CD4-positive, alpha-beta T cell treated with Interleukin-17A for 1 hour (primary cell): ENCODE data around the gene EPO.
"Not testable (repeated sequence)": the region's sequence is repeated elsewhere in the genome, so short reads cannot be mapped to it uniquely, and the experiment has no call there.

Experiments used
- DNase-seq: peaks from one replicate; pipeline ENCODE4 v3.0.0-alpha.2; 2020

Gene EPO

DNA sequence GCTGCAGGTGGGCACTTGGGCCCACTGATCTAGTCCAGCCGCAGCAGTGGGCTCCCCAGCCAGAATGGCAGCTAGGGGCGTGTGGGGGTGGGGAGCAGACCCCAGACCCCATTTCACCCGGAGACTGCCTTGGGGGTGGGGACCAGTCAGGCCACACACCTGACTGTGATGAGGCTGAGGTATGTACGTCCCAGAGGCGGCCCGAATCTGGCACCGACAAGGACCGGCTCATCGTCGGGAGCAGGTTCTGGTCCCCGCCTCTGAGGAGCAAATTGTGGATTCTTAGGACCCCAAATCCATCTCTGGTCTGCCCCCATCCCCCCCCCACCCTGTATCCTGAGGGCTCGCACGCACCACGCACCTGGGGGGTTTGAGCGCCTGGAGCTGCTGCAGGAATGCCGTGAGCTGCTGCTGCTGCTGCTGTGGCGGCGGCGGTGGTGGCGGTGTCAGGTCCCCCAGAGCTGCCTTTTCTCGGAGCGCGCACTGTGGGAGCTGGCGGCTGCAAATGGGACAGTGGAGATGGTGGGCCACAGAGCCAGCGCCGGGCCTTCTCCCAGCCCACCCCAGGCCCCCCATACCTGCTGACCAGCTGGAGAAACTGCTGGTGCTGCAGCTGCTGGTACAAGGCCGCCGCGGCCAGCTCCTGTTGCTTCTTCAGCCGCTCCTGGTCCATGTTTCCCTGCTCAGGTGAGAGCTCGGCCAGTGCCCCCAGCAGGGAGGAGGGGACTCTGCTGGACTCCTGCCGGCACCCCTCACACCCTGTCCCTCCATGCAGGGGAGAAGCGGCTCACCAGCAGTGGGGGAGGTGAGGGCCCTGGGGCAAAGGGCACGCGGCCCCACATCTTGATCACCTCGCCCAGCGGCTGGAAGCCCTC, 36.4 kb upstream of the EPO start:
- no peak for DNase-seq

DNA sequence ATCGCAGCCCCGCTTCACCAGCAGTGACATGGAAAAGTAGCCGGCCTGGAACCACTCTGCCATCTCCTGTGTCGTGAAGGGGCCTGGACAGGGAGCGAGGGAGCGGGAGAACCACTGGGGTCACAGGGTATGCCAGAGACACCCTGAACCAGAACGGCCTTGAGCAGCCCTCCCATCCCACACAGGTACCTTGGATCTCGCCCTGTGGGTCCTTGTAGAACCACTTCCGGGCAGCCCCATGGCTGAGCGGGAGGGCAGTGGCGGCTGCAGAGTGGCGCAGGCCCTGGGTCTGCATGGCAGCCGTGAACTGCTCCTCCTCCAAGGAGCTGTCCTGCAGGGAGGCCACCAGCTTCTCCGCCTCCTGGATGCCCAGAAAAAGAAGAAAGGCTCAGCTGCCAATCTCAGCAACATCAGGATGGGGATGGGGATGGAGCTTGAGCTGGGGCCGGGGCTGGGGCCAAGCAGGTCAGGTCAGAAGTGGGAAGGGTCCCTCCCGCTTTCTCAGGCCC, 35.7 kb upstream of the EPO start:
- no peak for DNase-seq

DNA sequence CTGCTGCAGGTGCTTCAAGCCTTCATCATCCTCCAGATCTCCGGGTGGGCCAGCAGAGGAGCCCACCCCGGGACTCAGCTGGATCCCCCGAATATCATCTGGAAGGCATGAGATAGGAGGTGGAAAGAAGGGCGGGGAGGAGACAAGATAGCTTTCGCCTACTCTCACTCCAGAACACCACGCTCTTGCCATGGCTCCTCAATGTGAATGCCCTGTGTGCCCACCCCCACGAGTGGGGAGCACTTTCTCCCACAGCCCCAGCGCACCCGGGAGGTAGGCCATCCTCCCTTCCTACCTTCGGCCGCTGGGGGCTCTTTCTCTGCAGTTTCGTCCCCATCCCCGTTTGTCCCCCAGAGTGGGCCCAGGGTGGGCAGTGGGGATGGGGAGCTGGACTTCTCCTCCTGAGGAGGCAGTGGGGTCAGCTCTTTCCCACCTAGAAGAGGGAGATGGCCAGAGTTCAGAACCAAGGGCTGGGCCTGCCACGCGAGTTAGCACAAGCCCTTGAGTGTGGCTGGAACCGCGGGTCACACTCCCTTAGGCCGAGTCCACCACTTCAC, 35.1 kb upstream of the EPO start:
- no peak for DNase-seq

DNA sequence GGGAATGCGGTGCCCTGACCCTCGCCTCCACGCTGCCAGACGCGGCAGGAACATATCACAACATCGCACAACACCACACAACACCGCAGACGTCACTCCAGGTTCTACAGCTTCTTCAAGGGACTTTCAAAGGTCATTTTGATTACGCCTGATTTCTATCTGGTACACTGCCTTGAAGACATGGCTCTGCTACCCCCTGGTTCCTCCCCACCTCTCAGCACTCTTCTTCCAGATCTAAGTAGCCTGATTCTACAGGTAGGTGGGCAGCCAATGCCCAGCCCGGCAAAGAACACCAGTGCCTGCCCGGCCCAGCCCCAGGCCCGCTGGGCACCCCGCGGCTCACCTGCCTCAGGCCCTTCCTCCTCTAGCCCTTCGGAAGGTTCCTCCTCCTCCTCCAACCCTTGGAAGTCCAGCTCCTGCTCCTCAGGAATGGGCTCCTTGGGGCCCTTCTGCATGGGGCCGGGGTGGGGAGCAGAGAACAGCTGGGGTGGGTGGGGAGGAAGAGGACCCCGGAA, 34.6 kb upstream of the EPO start:
- DNase-seq: no peak

DNA sequence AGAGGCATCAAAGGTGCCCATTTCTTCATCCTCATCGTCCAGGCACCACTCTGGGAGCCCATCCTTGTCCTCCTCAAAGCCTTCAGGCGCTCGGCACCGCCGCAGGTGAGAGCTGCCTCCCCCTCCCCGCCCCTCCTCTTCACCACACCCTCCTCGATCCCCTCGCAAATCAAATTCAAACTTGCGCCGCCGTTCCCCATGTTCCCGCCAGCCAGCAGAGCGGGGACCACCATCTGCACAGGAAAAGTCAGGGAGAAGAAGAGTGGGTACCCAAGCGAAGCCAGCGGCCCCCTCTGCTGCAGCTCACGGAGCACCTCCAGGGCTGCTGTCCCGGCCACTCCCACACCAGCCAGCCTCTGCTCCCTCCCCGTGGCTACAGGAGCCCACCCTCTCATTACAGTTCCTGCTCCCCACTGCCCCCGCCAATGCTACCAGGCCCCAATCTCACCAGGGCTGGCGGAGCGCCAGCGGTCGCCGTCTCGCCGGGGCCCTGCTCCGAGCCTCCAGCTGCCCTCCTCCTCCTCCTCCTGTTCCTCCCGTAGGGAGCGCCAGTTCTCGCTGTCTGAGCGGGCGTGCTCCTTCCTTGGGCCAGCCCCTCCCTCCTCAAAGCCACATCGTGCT, 34.0 kb upstream of the EPO start:
- no peak for DNase-seq

DNA sequence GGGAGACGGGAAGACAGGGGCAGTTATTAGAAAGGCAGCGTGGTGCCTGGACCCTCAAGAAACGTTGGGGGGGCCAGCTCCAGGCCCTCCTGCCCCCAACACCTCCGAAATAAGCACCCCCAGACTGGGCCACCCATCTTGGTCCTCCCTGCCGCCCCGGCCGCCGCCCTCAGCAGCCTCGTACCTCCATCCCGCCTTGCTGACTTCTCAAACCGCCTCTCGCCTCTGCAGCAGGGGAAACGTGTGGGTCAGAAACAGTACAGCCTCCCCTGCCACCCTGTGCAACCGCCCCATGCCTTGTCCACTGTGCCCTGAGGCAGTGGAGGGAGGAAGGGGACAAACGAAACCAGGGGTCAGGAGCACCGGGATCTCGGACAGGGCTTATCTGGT, 33.5 kb upstream of the EPO start:
- DNase-seq: no peak

DNA sequence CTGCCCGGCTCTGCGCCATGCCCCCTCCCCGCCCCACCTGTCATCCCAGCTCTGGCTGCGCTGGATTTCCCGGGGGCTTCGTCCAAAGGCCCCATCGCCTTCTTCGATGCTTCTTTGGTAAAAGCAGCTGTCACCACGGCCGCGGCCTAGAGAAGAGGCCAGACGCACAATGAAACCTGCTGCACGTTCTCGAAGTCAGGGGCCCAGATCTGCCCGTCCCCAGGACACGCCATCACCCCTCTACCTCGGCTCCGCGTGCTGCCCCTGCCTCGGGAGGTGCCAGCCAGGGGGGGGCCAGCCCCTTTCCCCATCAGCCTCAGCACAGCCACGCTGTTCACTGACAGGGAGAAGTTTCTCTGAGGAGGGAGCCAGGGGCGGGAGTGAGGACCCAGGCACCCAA, 33.0 kb upstream of the EPO start:
- DNase-seq: no peak

DNA sequence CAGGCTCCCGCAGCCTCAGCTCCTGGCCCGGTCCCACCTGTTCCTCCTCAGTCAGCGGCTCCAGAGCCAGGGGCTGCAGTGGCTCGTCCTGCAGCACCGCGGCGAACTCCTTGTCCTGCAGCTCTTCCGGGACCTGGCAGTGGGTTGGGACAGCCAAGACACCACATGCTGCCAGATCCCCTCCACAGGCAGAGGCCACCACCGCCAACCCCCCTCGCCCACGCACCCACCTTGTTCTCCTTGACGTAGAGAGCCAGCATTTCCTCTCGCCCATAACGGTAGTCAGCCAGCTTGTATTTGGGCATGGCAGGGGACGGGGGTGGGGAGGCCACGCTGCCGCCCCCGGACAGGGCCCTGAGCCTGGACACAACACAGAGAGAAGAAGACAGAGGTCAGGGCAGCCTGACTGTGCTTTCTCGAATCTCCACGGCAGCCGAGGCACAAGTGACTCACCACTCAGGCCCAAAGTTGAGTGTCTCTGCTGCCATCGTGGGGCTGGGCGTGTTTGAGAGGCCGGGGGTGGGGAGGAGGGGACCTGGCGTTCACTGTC, 32.4 kb upstream of the EPO start:
- no peak for DNase-seq

DNA sequence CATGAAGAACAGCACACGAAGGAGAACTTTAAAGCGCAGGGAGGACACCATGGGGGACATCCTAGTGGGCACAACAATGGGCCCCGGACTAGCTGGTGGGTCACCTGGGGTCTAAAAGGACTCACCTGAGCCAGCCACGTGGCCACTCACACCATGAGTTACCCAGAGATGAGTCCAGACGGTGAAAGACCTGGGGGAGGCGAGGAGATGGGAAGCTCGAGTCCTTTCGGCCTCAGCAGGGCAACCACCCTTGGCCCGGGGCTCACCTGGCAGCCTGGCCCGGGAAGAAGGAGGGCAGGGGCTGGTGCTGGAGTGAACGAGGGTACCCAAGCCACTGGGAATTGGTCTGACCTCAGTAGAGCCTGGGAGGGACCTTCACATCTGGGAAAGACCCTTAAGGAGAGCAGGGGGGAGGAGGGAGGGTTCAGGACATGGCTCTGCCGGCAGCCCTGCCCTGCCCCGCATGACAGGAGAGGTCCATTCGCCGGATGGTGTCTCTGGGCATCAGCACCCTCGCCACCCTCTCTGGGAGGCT, 31.9 kb upstream of the EPO start:
- DNase-seq: no peak

DNA sequence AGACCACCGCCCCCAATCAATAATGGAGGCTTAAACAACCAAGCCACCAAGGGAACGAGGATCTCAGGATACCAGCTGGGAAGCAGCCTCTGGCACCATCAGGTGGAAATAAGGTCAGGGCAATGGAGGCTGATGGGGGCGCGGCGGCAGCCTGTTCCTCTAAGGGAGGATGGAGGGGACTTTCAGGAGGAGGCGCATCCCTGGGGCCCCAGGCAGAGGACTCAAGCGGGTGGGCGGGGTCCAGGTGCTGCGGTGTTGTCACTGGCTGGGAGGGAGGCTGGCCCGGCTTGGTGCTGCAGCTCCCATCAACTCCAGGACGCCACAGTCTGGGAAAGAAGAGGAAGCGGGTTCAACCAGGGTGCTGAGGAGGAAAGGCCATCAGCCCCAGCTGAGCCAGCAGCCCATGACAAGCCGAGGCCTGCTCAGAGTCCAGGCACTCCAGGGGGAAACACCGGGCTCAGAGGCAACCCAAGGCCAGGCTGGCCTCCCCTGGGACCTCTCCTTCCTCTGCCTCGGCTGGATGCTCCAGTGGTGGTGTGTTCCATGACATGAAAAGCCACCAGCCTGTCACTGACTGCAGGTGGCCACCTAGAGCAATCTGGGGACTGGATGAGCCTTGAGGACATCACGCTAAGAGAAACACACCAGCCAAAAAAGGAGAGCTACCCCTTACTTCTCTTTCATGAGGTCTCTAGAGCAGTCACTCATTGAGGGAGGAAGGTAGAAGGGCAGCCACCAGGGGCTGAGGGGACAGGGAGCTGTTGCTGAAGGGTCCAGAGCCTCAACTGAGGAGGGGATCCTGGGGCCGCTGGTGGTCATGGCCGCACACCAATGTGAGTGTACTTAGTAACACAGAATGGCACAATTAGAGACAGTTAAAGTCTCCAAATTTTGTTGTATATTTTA, 30.8 kb upstream of the EPO start:
- no peak for DNase-seq

DNA sequence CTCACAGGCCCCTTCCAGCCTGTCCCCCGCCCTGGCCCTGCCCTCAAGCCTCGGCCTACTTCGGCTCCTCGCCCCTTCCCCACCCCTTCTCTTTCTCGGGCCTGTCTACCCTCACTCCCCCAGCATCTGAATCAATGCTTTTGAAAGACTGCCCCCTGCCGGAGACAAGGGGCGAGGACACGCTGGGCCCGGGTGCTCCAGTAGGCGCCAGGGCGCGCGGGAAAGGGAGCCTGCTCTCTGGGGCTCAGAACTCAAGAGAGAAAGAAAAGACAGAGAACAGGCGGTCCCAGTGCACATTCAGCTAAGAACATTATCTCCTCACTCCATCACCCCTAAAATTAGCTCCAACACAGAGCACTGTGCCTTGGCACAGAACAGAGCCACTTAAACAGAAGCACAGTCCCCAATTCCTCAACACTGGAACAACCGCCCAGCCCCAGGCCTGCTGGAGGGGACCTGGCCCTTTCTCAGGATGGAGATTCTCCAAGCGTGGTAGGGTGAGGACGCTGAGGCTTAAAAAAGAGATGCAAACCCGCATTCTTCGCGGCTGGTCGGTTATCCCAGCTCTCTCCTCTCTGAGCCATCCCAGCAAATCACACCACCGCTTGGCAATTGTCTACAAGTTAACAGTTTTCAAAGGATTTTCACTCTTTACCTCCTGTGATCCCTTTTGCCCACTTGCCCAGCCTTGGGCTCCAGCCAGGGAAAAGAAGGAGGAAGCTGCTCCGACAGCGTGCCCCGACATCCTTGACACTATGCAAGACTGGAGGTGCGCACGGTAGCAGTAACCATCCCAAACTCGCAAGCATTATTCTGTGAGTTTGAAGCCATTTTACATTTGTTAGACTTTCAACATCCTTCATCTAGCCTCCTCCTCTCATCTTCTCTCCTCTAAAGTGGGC, 28.3 kb upstream of the EPO start:
- peak; percentile 87 for DNase-seq

DNA sequence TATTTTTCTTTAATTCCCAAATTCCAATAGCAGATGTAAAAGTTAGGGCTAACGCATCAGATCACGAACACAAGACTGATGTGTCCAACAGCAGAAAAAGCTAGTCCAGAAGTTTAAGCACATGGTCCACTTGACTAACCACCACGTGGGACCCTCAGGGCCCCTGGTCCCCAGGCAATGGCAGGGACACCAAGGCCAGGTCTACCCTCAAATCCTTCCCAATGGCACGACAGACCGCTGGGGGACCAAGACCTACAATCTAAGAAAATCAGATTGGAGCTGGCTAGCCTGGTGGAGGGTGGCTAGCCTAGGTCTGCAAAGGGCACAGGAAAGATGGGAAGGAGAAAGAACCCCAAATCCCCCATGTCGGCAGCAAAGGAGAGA, 27.7 kb upstream of the EPO start:
- no peak for DNase-seq

DNA sequence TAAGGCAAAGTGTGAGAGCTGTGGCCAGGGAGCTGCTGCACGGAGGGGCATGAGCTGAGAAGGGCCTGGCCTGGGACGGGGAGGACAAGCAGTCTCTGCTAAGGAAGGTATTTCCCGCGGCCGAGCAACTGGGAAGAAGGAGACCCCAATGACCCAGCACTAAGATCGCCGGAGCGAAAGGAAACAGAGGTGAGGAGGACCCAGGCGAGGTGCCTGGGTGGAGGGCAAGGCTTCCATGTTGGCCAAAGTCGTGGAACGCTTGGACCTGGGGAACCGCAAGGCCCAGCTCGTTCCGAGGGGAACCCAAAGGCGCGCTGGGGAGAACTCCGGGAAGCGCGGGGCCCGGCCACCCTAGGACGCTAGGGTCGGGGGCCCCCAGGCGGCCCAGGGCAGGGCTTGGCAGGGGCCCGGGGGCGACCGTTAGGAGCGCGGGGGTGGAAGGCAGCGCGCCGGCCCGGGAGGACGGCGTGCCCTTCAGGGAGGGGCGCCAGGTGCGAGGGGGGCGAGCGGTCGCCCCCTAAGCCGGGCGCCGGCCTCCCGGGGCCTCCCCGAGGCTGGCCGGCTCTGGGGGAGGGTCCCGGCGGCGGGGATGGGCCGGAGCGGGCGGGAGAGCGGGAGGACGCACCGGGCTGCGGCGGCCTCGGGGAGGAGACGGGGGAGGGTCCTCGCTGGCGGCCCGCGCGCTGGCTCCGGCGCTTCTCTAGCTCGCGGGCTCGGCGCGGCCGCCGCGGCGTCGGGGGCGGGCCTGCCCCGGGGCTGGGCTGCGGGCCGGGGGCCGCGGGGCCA, 26.8 kb upstream of the EPO start:
- no peak for DNase-seq

DNA sequence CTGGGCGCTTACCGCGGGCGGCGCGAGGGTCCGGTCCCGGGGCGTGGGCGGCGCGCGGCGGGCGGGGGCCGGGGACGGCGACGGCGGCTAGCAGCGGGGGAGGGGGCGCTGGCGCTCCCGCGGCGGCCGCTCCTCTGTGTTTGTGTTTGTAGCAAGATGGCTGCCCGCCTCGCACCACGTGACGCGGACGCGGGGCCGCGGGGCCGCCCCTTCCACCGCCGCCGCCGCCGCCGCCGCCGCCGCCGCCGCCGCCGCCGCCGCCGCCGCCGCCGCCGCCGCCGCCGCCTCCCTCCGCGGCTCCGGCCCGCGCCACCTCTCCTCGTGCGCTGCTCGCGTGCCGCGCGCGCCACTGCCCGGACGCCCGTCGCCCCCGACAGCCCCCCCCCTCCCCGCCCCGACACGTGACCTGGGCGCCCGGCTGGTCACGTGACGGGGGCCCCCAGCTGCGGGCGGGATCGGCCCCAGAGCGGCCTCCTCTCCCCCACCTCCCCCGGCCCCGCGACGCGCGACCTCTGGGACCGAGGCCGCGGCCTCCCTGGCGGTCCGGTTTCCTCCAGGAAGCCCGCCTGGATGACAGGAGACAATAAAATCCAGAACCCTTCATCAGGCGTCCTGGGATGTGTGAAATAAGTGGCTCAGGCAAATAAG, 26.0 kb upstream of the EPO start, which contains the start of gene GIGYF1:
Gene GIGYF1 (minus strand): TSS at position 153 of the 648 bp plus-strand sequence. CDS start 6,012 bp downstream, outside the sequence.
- DNase-seq: peak; percentile 73

DNA sequence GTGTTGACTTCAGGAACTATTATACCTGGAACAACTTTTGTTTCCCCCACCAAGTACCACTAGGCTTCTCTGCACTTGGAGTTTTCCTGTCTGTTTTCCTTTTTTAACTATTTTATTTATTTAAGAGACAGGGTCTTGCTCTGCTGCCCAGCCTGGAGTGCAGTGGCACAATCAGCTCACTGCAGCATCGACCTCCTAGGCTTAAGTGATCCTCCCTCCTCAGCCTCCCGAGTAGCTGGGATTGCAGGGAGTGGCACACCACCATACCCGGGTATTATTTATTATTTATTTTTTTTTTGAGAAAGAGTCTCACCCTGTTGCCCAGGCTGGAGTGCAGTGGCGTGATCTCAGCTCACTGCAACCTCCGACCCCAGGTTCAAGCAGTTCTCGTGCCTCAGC, 24.1 kb upstream of the EPO start:
- DNase-seq: no peak

DNA sequence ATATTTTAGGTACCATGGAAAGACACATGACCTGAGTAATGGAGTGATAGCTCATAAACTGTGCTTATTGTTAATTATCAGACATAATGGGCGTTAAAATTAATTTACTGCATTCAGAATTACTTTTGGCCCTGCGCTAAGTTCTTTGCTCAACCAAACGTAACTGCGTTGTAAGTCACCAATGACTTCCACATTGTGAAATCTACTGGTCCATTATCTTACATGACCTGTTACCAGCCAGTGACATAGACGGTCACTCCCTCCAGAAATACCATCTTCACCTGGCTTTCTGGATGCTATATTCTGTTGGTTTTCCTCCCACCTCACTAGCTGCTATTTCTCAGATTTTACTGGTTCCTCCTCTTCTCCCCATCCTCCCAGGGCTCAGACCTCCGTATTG, 21.2 kb upstream of the EPO start:
- DNase-seq: no peak

DNA sequence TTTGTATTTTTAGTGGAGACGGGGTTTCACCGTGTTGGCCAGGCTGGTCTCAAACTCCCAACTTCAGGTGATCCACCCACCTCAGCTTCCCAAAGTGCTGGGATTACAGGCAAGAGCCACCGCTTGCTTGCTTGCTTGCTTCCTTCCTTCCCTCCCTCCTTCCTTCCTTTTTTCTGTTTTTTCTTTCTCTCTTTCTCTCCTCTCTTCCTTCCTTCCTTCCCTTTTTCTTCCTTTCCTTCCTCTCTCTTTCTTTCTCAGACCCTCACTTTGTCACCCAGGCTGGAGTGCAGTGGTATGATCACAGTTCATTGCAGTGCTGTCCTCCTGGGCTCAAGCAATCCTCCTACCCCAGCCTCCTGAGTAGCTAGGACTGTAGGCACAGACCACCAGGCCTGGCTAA, 19.2 kb upstream of the EPO start:
- not testable (repeated sequence) for DNase-seq

DNA sequence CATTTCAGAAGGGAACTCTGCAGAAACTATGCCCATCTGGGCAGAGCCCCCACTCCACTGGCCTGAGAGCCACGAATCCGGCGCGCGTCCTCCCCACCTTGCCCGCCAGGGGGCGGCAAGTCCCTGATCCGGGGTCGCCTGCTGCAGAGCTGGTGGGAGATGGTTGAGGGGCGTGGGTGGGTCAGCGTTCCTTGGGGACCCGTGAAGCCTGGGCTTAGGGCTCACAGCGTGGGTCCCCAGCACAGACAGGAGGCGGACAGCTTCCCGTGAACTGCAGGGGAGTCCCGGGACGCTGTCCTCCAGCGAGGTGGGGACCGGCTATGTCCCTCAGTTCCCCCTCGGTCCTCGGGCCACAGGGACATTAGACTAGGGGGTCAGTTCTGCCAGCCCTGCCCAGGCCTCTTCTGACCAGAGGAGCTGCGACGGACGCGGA, 14.9 kb upstream of the EPO start:
- peak; percentile 74 for DNase-seq
